Mononuclear cell (primary cell): ENCODE data around the gene FAM13A. TPM values are rescaled to one million over a fixed set of nuclear protein-coding genes. Genes with fewer than 3 reads are reported as not detected.

Experiments used
- H3K27me3 ChIP-seq: 2 replicates; pipeline ENCODE4 v1.6.0; 2011; ENCODE audit warnings: low read length, control low read depth; ENCODE audit not compliant: insufficient read depth
- H3K4me1 ChIP-seq: 2 replicates; pipeline ENCODE4 v1.5.1; 2011; ENCODE audit warnings: mild to moderate bottlenecking, low read length, control low read depth; ENCODE audit not compliant: insufficient read depth
- H3K4me3 ChIP-seq: 2 replicates; pipeline ENCODE4 v1.5.1; 2011; ENCODE audit warnings: mild to moderate bottlenecking, low read length, moderate library complexity
- H3K9me3 ChIP-seq: 2 replicates; pipeline ENCODE4 v1.5.1; 2011; ENCODE audit warnings: low read depth, mild to moderate bottlenecking, control low read depth, low read length
- total RNA-seq: library from RNA; depleted of rRNA; stranded (reverse); fragments of >200 nt; gene quantifications from one replicate; pipeline ENCODE4 v1.2.3, GENCODE V29; 2012

FAM13A gene
- total RNA-seq, 1 donor, result 7.9 TPM

- Histone ChIP-seq H3K27me3 (no peaks in the 10 kb centered on the region), H3K4me3 (no peak overlapping the region), H3K9me3 (no peaks in the 10 kb centered on the region), H3K4me1 (no peaks in the 10 kb centered on the region)
These were observed 271.0 kb downstream of the FAM13A start for GRCh38 chr4:88786011-88786410.

GRCh38 chr4:88780389-88780788, 276.6 kb downstream of the FAM13A start:
- H3K9me3 ChIP-seq, result no peaks in the 10 kb centered on the region
- H3K4me1 ChIP-seq, result no peaks in the 10 kb centered on the region
- no peaks in the 10 kb centered on the region for H3K27me3 ChIP-seq
- H3K4me3 ChIP-seq, result no peak overlapping the region

GRCh38 chr4:88779431-88779830, 277.6 kb downstream of the FAM13A start:
- Histone ChIP-seq H3K4me3 (no peak overlapping the region), H3K9me3 (no peaks in the 10 kb centered on the region), H3K27me3 (no peaks in the 10 kb centered on the region), H3K4me1 (no peaks in the 10 kb centered on the region)

- Histone ChIP-seq H3K9me3 (no peaks in the 10 kb centered on the region), H3K4me3 (no peak overlapping the region), H3K27me3 (no peaks in the 10 kb centered on the region), H3K4me1 (no peaks in the 10 kb centered on the region)
These were observed 281.5 kb downstream of the FAM13A start for GRCh38 chr4:88775529-88775928.

- H3K4me3 ChIP-seq, result no peak overlapping the region
- no peaks in the 10 kb centered on the region for H3K4me1 ChIP-seq
- no peaks in the 10 kb centered on the region for H3K27me3 ChIP-seq
- H3K9me3 ChIP-seq, result no peaks in the 10 kb centered on the region
These were observed 282.0 kb downstream of the FAM13A start for GRCh38 chr4:88775026-88775425.

GRCh38 chr4:88771883-88772450, 285.0 kb downstream of the FAM13A start:
- no peaks in the 10 kb centered on the region for H3K4me1 ChIP-seq
- no peak overlapping the region for H3K4me3 ChIP-seq
- no peaks in the 10 kb centered on the region for H3K9me3 ChIP-seq
- H3K27me3 ChIP-seq, result no peaks in the 10 kb centered on the region

GRCh38 chr4:88765729-88766128, 291.3 kb downstream of the FAM13A start:
- Histone ChIP-seq H3K4me3 (no peak overlapping the region), H3K9me3 (no peaks in the 10 kb centered on the region), H3K4me1 (no peaks in the 10 kb centered on the region), H3K27me3 (no peaks in the 10 kb centered on the region)

- Histone ChIP-seq H3K4me3 (no peak overlapping the region), H3K4me1 (no peaks in the 10 kb centered on the region), H3K27me3 (no peaks in the 10 kb centered on the region), H3K9me3 (no peaks in the 10 kb centered on the region)
These were observed 293.9 kb downstream of the FAM13A start for GRCh38 chr4:88763075-88763474.

- Histone ChIP-seq H3K4me3 (no peak overlapping the region), H3K27me3 (no peaks in the 10 kb centered on the region), H3K9me3 (no peaks in the 10 kb centered on the region), H3K4me1 (no peaks in the 10 kb centered on the region)
These were observed 295.0 kb downstream of the FAM13A start for GRCh38 chr4:88761861-88762523.

GRCh38 chr4:88761342-88761741, 295.6 kb downstream of the FAM13A start:
- H3K4me1 ChIP-seq, result no peaks in the 10 kb centered on the region
- H3K9me3 ChIP-seq, result no peaks in the 10 kb centered on the region
- H3K4me3 ChIP-seq, result no peak overlapping the region
- H3K27me3 ChIP-seq, result no peaks in the 10 kb centered on the region

GRCh38 chr4:88759895-88760290, 297.1 kb downstream of the FAM13A start:
- no peaks in the 10 kb centered on the region for H3K27me3 ChIP-seq
- no peaks in the 10 kb centered on the region for H3K4me1 ChIP-seq
- no peaks in the 10 kb centered on the region for H3K9me3 ChIP-seq
- no peak overlapping the region for H3K4me3 ChIP-seq

GRCh38 chr4:88759039-88759894, 297.7 kb downstream of the FAM13A start:
- no peaks in the 10 kb centered on the region for H3K9me3 ChIP-seq
- no peaks in the 10 kb centered on the region for H3K27me3 ChIP-seq
- no peaks in the 10 kb centered on the region for H3K4me1 ChIP-seq
- no peak overlapping the region for H3K4me3 ChIP-seq

- Histone ChIP-seq H3K4me3 (no peak overlapping the region), H3K9me3 (no peaks in the 10 kb centered on the region), H3K27me3 (no peaks in the 10 kb centered on the region), H3K4me1 (no peaks in the 10 kb centered on the region)
These were observed 298.7 kb downstream of the FAM13A start for GRCh38 chr4:88758264-88758663.

- Histone ChIP-seq H3K4me1 (no peaks in the 10 kb centered on the region), H3K27me3 (no peaks in the 10 kb centered on the region), H3K4me3 (no peak overlapping the region), H3K9me3 (no peaks in the 10 kb centered on the region)
These were observed 299.2 kb downstream of the FAM13A start for GRCh38 chr4:88757776-88758175.

- no peaks in the 10 kb centered on the region for H3K27me3 ChIP-seq
- H3K4me1 ChIP-seq, result no peaks in the 10 kb centered on the region
- H3K9me3 ChIP-seq, result no peaks in the 10 kb centered on the region
- H3K4me3 ChIP-seq, result no peak overlapping the region
These were observed 299.9 kb downstream of the FAM13A start for GRCh38 chr4:88757067-88757466.
